Stimulated activated CD4-positive, alpha-beta T cell treated with anti-CD3 and anti-CD28 coated beads, Interleukin-15, amount 100 ng/mL, for 1 hour (primary cell): ENCODE results near the gene TFAP2D.

Experiments
- DNase-seq, 2 donors: peaks; one replicate each; pipeline ENCODE4 v3.0.0-alpha.2; 2020; ENCODE audit warnings: low read depth in 1 of 2, low spot score in 1 of 2

Gene TFAP2D

DNA sequence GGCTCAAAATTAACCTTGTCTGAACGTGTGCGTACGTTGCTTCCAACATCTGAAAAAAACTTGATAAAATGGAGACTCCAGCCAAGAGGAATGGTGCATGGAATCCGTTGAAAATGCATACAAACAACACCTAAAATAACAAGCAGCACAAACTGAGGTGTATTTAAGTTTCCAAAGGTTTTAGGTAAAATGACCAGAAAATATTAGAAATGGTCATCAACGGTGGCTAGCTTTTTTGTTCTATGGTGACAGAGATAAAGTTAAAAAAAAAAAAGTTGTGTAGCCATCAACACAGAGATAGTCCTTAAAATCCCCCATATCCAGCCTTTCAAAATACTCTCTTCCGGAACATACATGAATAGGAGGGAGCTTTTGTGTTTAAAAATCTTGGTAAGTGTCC is 104.7 kb downstream of the TFAP2D start:
- DNase-seq, result no peak

DNA sequence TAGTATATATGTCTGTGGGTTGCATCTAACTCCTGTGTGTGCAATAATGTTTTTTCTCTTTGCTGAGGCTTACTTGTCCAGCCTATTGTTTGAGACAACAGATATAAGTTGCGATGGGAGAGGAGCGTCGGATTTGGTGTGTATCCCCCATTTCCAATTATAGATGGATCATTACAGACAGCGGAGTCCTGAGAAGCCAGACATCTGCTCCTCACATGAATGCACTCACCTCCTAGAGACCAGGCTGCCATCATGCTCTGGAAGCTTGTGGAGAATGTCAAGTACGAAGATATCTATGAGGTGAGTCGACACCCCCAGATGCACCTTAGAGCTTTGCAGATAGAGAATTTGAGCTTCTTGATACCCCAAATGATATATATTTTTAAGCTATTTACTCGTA is 105.3 kb downstream of the TFAP2D start, which contains the start of gene TFAP2B:
Gene TFAP2B, plus strand, starts transcription at position 199 of the 400 bp plus-strand sequence. Its CDS starts 21 bp downstream, at position 220.
- no peak for DNase-seq

DNA sequence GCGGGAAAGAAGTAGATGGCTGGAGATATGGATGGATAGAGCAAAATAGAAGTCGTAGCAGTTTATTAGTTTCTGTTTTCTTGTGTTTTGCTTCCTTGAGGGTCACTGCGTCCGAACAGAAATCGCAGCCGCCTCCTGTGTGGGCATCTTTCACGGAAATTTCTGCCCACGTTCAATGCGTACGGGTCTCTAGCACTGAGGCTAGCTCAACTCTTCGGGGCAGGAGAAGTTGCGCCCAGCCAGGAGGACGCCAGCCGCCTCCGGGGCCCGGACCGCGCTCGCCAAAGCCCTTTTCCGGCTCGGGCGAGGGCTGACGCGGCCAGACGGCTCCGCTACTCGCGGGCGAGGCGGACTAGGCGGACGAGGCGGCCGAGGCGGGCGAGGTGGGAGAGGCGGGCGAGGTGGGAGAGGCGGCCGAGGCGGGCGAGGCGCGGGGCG is 106.2 kb downstream of the TFAP2D start:
- no peak for DNase-seq

GRCh38 chr6:50819904-50820868 is 106.9 kb downstream of the TFAP2D start:
- DNase-seq, result no peak

- no peak for DNase-seq
Observed at GRCh38 chr6:50820869-50821264, 107.5 kb downstream of the TFAP2D start.

DNA sequence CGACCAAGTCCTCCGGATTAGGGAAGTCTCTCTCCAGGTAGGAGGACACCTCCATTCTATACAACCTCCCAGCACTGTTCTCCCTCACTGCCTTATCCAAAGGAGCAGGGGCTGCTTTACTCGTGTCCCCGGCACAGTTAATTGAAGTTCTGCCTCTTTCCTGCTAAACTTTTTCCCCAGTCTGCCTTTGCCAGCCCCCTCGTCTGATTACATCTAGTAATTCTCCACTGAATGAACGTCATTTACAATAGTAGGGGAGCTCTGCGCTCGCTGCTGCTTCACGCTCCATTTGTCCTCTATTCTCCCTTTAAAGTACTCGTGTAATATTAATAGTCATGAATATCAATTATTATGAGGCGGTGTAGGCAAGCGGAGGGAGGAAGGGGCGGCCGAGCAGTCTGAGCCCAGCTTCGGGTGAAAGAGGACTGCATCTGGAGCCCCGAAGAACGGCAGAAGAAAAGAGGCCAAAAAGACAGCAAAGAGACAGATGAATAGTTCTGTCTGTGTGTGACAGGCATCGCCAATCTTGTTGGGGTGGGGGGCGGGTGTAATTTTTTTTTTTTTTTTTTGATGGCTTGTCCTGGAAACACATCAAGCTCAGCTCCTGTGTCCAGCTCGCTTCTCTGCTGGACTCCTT is 108.2 kb downstream of the TFAP2D start:
- DNase-seq, result no peak

DNA sequence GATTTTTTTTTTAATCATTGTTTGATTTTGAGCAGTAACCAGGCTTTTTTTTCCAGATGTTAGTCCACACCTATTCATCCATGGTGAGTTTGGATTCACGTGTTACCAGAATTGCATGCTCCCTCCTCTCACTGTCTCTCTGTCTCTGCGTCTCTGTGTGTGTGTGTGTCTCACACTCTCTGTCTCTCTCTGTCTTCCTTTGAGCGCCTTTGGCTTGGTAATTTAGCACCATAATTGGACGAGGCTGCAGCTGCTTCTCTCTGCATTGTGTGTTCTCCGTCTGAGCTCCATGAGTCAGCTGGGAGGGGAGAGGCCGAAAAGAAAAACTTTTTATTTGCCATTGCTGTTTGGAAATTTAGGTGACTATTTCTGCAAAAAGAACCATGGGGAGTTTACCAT is 108.8 kb downstream of the TFAP2D start:
- DNase-seq, result no peak
